Endothelial cell of umbilical vein (primary cell): ENCODE measurements around the gene GAB2.

Experiments used
- CTCF ChIP-seq, 2 donors: IDR thresholded peaks; 1 replicate in 1 of 2; 2 replicates in 1 of 2; pipeline ENCODE4 v1.5.1; 2011; ENCODE audit warnings: low read length in 2 of 2, mild to moderate bottlenecking in 2 of 2, moderate library complexity in 2 of 2, control low read depth in 1 of 2, inconsistent platforms in 1 of 2, low read depth in 1 of 2; ENCODE audit not compliant: insufficient read depth in 1 of 2; ENCODE audit errors: extremely low read depth in 1 of 2
- EZH2 ChIP-seq: IDR thresholded peaks from 2 replicates; pipeline ENCODE4 v1.6.1; 2012; ENCODE audit warnings: borderline replicate concordance, low read depth, mild to moderate bottlenecking, moderate library complexity, low read length, inconsistent platforms; ENCODE audit not compliant: severe bottlenecking
- GATA2 ChIP-seq: IDR thresholded peaks from 2 replicates; pipeline ENCODE4 v1.7.0; 2011; ENCODE audit warnings: low read depth, mild to moderate bottlenecking, moderate library complexity, mixed read lengths, low read length; ENCODE audit not compliant: insufficient read length, insufficient read depth
- JUN ChIP-seq: IDR thresholded peaks from 2 replicates; pipeline ENCODE4 v1.6.1; 2011; ENCODE audit warnings: borderline replicate concordance, low read depth; ENCODE audit not compliant: insufficient read length, insufficient read depth
- MAX ChIP-seq: IDR thresholded peaks from 2 replicates; pipeline ENCODE4 v1.6.1; 2011; ENCODE audit not compliant: insufficient read depth, insufficient read length
- MYC ChIP-seq: IDR thresholded peaks from one replicate; pipeline ENCODE4 v1.6.1; 2011; ENCODE audit warnings: mild to moderate bottlenecking, low read depth, low read length
- POLR2A ChIP-seq: IDR thresholded peaks from 2 replicates; pipeline ENCODE4 v1.6.1; 2012; ENCODE audit warnings: low read depth, mild to moderate bottlenecking, control low read depth, low read length
- POLR2AphosphoS5 ChIP-seq: IDR thresholded peaks from 2 replicates; pipeline ENCODE4 v1.6.1; 2012; ENCODE audit warnings: low read depth, mild to moderate bottlenecking, control low read depth, low read length, moderate library complexity; ENCODE audit not compliant: insufficient read depth

GRCh38 chr11:78192223-78192719 is 225.3 kb downstream of the GAB2 start:
- TF ChIP-seq POLR2A (no peak), EZH2 (no peak), CTCF (IDR thresholded peaks at IDR 0.05; ENCODE audit: extremely low read depth in 1 of 2, insufficient read depth in 1 of 2, low read depth in 1 of 2, low read length in 2 of 2) (no peak), MYC (no peak), POLR2AphosphoS5 (no peak), MAX (no peak), GATA2 (no peak), JUN (no peak)
